COLO829 (cell line): ENCODE data around the gene CTNNBIP1.

Experiments
- DNase-seq: peaks from one replicate; pipeline ENCODE4 v3.0.0; 2012; ENCODE audit warnings: low spot score

CTNNBIP1 gene

DNA sequence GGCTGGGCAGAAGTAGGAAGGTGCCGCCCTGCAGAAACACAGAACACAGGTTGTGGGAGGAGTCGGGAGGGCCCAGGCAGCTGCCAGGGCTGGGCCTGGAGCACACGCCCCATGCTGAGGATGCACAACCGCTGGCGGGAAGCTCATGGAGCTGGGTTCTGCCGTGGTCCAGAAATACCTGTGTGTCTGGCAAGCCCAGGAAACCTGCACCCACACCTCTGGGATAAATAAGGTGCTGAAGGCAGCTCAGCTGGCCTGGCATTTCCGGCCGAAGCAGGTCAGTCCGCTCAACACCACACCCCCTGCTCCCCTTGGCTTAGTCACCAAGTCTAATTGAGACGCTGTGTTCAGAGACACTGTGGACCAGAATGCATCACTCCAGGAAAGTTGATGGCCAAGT, 32.1 kb downstream of the CTNNBIP1 start:
- DNase-seq = no peak

DNA sequence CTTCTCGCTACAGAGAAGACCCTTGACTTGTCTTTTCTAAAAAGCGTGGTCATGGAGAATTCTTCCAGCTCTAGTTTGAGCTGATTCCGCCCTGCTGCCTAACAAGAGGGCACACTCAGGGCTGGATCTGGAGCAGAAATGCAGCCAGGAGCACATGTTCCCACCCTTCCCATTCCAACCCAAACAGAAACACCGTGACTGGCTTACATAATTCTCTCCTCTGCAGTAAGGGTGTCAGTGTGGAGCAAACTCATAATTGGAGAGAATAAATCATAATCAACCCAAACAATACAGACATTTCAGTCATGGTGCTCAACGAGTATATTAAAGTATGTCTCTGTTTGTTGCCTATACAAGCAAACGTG, 34.5 kb downstream of the CTNNBIP1 start:
- DNase-seq = no peak

DNA sequence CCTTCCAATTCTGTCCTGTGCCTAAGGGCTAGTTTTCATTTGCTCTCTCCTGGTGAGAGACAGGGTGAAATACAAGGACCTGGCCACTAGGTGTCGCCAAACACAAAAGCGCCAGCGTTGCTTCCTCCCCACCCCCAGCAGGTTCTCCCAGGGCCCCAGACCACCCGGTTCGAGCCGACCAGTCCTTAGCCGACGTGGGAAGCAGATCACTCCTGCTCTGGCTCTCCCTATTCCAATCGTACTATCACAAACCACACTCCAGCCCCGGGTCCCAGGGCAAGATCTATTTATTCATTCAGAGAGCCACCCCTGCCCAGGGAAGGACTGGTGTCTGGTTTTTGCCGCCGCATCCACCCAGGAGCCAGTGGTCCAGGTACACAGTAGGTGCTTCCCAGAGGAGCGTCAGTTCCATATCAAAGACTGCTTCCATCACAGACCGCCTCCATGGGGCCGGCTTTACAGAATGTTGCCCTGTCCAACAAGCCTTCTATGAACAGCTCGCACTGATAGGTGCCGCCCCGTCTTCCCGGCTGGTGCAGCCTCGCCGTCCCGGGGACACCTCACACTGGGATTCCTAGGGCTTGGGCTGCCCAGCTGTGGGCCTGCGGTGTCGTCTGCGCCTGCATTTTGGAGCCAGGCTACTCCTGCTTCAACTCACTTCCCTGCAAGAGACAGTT, 35.0 kb downstream of the CTNNBIP1 start:
- DNase-seq = peak; percentile 89

DNA sequence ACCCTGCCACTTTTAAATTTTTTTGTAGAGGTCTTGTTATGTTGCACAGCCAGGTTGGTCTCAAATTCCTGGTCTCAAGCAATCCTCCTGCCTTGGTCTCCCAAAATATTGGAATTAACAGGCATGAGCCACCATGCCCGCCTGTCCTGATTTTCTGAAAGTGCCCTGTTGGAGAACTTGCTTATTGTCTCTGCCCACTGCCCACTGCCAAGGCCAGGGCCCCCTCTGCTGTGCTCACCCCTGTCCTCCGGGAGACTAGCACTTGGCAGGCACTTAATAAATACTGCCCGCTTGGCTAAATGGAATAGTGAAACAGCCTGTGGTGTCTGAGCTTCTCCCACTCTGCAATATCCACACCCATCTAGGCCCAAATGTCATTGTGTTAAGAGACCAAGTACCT, 35.7 kb downstream of the CTNNBIP1 start:
- no peak for DNase-seq

DNA sequence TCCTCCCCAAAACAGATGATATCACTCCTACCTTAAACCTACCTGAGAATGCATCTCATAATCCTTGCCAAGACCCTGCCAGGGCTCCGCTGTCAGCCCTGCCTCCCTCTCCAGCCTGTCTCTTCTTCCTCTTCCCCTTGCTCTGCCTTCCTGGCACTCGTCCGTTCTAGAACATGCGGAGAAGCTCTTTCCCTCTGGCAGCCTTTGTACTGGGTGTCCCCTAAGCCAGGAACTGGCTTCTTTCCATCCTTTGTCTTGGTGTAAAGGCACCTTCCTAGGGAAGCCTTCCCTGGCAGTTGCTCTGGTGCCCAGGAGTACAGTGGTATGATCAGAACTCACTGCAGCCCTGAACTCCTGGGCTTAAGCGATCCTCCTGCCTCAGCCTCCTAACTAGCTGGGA, 36.1 kb downstream of the CTNNBIP1 start:
- no peak for DNase-seq

DNA sequence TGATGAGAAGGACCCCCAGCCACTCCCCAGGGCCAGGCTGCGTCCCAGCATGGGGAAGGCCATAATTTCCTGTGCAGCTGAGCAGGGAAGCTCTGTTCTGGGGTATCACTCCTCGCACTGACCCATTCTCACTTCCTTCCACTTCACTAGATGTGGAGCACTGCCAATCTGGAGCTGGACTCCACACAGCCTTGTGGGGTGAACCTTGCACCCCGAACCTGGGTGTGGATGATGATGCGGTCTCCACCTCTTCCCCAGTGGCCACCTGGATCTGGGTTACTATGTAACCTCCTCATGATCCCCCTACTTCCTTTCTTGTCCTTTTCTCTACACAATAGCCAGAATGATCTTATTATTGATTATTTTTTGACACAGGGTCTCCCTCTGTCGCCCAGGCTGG, 36.7 kb downstream of the CTNNBIP1 start:
- DNase-seq = no peak

DNA sequence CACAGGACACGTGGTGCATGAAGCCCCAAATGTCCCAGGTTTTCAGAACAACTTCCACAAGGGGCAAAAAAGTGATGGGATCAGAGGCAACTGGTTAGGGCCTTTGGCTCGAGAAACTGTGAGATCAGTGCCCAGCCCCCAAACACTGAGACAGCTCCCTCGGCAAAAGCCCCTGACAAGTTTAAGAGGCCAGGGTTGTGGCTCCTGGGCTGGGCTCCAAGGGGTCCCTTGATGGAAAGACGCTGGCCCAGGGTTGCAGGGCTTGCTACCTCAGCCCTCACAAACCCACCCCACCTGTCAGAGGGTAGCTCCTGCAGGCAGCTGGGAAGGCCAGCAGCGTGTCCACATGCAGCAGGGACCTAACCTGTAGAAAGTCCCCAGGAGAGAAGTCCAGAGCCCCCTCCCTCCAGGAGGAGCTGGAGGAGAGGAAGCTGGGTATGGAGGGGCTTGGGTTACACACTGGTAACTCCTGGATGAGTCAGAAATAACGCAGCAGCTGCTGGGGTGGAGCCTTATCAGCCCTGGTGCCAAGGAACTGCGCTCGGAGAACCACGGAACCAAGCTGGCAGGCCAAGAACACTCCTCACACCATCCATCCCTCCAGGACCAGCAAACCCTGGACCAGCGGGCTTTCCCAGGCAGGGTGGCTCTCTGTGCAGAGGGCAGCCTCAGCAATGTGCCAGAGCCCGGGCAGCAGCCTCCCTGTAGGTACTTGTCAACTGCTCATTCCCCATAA, 37.5 kb downstream of the CTNNBIP1 start:
- no peak for DNase-seq

DNA sequence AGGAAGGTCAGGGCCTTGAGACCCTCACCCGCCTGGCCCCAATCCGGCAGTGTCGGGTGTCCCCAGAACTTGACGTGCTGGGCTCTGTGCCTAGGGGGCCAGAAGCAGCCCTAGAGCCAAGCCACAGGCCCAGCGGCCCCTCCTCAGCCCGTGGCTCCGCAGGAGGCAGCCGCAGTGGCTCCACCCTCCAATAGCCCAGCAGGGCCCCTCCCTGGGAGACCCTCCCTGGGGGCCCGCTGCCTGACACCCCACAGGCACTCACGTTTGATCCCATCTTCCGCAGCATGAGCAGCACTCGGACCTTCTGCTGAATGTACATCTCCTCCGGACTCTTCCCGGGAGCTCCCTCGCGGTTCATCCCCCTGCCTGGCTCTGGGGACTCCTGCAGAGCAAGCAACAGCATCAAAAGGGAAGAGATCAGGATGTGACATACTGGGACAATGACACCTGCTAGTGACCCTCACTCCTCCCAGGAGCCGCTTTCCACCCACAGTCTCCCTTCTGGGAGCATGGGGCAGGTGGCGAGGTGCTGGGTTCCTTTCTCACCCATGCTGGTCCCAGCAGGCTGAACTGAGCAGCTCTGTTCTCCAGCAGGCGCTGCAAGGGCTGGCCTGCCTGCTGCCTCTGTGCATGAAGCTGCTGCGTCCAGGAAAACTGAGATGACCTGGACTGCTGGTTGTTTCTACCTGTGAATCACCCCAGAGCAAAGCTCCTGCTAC, 38.2 kb downstream of the CTNNBIP1 start:
- DNase-seq = no peak

DNA sequence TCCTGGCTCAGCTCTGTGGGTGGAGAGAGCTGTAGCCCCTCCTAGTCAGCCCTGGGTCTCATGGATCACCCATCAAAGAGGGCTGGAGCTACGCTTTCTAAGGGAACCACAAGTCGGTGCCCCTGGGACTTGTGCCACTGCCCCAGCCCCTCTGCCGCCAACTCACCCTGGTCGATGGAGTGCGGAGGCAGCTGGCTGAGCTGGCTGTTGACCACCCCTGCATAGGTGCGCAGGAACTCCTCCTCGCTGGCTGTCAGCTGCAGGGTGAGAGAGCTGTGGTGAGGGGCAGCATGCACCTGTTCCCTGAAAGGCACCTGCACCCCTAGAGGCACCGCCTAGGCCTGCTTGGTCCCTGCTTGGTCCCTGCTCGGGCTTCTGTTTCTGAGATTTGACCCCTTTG, 39.0 kb downstream of the CTNNBIP1 start:
- no peak for DNase-seq

DNA sequence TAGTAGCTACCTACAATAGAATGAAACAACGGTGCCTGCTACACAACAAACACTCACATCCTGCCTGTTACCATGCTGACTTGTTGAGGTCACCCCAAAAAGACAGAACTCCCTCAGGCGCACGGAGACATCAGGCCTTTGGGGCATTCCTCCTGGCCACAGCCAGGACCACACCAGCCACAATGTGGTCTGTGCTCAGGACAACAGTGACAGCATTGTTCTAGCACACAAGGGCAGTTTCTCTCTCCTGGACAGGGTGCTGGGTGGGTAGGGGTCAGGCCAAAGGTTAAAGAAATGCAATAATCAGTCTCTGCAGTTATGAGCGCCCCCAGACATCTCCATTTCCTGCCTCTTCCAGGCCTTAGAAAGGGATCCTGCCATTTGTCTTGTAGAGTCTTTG, 39.5 kb downstream of the CTNNBIP1 start:
- no peak for DNase-seq

DNA sequence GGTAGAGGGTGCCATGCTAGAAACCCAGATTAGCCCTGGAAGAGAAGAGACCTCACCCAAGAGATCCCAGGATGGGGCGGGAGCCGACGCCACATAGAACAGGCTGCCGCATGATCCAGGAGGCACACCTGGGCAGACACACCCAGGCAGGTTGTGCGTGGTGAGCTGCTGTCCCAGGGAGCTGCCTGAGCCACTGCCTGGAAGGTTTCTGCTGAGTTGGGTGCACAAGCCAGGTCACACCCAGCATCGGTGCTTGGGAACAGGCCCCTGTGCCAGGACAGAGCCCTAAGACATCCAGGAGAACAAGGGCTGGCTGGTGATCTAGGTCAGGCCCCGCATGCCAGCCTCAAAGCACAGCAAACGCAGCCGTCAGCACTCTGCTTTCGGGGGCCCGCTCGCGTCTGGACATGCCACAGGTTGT, 40.2 kb downstream of the CTNNBIP1 start:
- no peak for DNase-seq

DNA sequence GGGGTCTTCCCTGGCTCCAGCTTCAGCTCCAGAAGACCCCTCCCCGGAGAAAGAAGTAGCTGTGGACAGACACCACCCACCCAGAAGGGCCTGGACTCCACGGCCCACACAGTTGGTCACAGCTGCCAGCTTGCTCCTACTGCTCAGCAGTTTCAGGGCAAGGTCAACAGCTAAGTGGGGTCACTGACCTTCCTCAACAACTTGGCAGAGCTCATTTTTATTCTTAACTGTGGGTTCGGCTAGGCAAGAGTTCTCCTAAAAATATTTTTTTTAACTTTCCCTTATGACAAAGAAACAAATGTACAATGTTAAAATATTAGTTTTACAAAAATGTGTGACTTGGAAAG, 41.9 kb downstream of the CTNNBIP1 start:
- no peak for DNase-seq

DNA sequence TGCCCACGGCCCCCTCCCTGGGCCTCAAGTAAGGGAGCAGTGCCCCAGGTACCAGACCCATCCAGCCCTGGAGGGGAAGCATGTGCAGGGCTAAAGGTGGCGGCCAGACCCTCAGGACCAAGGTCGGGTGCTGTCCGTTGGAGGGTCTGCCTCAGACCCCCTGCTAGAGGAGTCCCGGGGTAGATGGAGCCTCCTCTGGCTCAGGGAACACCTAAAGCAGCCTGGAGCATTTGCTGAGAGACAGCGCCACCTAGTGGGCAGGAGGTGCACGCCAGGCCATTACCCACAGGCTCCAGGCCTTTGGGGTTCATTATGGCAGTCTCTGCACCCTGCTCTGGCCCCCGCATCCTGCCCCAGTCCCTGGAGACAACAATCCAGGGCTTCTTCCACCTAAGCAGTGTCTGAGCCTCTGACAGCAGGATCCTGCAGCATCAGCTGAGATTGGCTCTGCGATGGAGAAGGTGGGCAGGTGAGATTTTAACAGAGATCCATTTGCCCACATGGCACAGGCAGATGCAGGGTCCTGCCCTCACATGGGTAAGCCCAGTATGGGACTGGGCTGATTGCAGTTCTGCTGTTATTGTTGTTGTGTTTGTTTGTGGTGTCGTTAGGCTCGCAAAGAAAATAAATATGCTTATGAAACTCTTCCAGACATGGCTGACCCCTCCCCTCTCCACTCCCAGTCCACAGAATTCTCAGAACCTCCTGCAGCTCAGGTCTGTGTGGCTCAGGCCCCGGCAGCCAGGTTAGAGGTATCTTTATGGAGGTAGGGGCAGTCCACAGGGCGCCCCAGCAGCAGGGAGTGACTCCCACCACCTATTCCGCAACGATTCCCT, 42.4 kb downstream of the CTNNBIP1 start:
- peak; percentile 53 for DNase-seq

DNA sequence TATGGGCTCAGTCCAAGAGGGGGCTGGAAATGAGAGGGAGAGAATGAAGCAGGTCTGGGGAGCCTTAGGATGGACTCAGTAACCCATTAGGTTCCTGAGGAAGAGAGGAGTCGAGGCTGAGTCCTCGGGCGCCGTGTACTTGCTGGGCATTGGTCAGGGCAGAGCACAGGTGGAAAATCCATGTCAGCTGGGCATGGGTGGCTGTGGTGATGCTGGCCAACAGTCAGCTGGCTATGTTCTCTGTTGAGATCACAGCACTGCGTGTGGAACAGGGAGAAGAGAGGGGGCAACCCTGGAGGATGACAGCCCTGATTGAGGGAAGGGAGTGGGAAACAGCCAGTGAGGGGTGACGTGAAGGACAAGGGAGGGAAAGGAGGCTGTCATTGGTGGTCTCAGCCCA, 43.2 kb downstream of the CTNNBIP1 start:
- DNase-seq = no peak

DNA sequence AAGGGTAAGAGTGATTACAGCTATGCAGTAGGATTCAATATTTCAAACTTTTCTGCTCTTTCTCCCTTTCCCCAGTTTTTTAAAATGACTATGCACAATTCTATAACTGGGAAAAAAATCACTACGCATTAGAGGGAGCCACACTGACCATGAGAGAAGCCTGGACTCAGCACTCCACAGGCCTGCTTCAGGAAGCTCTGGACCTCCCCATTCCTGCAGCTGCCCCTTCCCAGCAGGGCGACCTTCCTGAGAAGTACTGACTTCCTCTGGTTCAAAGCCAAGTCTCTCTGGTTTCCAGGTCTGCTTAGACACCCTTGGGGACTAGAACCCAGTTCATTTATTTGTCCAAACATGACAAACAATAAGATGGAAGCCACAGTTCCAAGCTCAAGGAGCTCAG, 44.3 kb downstream of the CTNNBIP1 start:
- no peak for DNase-seq

DNA sequence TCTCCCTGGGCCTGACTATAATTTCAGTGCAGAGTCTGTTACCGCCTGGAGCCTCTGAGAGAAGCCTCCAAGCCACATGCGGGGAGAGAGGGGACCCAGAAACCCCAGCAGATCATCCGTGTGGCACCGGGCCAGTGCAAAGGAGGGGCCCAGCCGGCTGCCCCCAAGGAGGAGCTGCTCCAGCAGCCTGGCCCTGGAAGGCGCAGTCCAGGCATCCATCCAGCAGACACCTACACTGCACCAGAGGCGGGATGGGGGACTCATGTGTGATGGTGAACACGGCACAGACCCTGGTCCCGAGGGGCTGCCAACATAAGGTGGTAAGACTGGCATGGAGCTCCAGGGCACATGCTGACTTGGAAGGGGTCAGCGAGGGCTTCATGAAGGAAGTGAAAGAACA, 46.7 kb downstream of the CTNNBIP1 start:
- no peak for DNase-seq

DNA sequence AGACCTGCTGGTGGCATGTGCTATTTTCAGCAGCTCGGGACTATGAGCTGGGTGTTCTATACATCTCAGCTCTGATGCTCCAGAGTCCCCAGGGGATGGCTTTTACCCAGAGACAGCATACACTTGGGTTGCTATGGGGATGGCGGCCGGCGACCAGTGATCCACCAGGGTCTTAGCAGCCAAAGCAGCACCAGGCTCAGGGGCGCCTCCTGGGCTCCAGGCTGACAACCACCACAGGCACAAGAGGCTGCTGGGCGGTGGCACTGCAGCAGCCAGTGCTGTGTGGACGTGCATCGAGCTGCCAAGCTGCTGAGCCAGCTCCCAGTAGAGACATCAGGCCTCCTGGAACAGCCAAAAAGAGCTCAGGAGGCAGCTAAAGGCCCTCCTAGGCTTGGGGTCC, 48.7 kb downstream of the CTNNBIP1 start:
- DNase-seq = no peak

DNA sequence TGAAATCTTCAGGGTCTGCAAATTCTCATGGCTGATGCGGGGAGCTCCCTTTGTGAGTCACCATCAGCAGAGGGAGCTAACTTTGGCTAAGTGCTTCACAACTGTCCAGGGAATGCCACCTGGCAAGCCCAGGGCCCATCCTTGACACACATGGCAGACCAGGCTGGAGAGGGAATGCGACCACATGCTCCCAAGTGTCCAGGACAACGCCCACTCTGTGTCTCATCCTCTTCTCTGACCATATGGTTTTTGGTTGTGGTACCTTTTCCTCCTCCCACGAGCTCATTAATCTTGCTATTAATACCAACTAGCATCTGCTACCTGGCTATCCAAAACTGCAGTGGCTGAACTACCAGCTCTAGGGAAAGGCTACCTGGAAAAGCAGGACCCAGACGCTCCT, 49.2 kb downstream of the CTNNBIP1 start:
- no peak for DNase-seq

DNA sequence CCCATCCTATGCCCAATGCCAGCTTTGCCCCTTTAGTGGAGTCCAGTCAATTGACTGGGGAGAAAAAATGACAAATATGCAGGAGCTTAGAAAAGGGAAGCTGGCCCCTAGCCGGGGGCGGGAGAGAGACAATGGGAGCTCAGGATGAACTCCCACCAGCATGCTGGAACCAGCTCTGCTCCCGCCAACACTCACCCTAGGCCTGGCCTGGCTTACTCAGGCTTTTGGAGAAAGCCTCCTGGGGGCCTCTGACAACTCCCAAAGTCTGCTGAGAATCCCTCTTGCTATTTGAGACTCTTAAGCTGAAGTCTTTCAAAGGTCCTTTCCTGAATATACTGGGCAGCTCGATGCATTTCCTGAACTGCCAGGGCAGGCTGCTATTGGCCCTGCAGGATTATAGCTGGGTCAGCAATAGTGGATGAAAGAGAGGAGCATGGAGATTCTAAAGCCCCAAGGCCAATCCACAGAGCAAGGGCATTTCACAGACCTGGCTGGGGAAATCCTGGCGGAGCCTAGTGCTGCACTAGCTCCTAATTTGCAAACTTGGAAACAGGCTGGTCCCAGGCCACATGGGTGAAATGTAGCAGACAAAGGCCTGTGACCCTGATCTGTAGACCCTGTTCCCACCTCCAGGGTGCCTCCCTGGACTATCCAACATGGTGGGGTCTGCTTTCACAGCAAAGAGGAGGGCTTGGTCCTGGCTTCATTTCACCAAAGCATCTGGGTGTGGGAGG, 50.6 kb downstream of the CTNNBIP1 start:
- DNase-seq = no peak

DNA sequence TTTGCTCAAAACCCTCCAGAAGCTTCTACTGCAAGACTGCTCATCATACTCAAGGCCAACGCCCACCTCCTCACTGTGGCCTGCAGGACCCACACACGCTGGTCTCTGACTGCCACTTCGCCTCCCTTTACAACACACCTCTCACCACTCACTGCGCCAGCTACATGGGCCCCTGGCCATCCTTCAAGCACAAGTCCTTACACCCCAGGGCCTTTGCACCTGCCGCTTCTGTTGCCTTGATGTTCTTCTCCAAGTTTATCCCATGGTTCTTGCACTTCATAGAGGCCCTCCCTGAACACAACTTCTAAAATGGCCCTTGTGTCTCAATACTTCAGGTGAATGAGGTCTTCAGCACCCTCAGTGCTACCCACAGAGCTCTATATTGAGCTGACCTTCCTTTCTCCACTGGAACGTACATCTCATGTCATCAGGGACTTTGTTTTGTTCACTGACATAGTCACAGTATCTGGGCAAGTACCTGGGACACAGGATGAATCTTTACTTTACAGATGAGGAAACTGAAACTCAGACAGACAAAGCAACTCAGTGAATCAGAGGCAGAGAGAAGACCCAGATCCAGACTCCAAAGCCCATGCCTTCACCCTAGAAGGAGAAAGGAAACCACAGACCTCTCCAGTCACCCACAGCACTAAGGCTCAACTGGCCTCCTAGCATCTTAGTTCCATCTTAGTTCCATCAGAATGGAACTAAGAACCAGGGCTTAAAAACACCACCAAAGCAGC, 51.6 kb downstream of the CTNNBIP1 start:
- no peak for DNase-seq

DNA sequence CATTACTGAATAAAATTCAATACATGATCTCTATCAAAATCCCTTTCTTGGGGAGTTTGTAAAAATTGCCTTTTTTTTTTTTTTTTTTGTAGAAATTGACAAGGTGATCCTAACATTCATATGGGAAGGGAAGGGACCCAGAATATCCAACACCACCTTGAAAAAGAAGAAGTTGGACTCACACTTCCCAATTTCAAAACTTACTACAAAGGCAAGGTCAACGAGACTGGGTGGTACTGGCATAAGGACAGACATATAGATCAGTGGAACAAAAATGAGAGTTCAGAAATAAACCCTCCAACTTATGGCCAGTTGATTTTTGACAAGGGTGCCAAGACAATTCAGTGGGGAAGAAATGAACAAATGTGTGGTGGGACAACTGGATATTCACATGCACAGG, 54.9 kb downstream of the CTNNBIP1 start:
- DNase-seq = no peak
